Gastroesophageal sphincter (tissue), 4 donors: ENCODE results near the gene GPR142. TPM values are rescaled to one million over a fixed set of nuclear protein-coding genes. Genes with fewer than 3 reads are reported as not detected.

ENCODE experiments used
- ATAC-seq: fragments of 150-250 bp; one replicate; pipeline ENCODE4 v1.9.1; 2016; ENCODE audit warnings: mild to moderate bottlenecking, moderate library complexity
- H3K27ac ChIP-seq, 4 donors: fragments of 200-600 bp; sonication (generic) in 3 of 4; 1 replicate in 3 of 4; 2 replicates in 1 of 4; pipeline ENCODE4 v1.5.1; 2016 to 2019
- H3K27me3 ChIP-seq: fragments of 200-600 bp; sonication (generic); one replicate; pipeline ENCODE4 v1.5.1; 2019
- H3K36me3 ChIP-seq, 2 donors: fragments of 200-600 bp; sonication (generic); one replicate each; pipeline ENCODE4 v1.5.1; 2019; ENCODE audit warnings: control low read depth in 1 of 2
- H3K4me1 ChIP-seq, 3 donors: fragments of 200-600 bp; sonication (generic); 1 replicate in 2 of 3; 2 replicates in 1 of 3; pipeline ENCODE4 v1.5.1; 2016 to 2019; ENCODE audit warnings: control low read depth in 2 of 3
- H3K4me3 ChIP-seq, 2 donors: fragments of 200-600 bp; sonication (generic); one replicate each; pipeline ENCODE4 v1.5.1; 2019; ENCODE audit warnings: mild to moderate bottlenecking in 1 of 2, moderate library complexity in 1 of 2
- H3K9me3 ChIP-seq, 3 donors: fragments of 200-600 bp; sonication (generic); one replicate each; pipeline ENCODE4 v1.5.1; 2017 to 2019; ENCODE audit warnings: control low read depth in 2 of 3
- EP300 ChIP-seq: sonication (generic); formaldehyde crosslinking; IDR thresholded peaks from one replicate; pipeline ENCODE4 v1.6.1; 2017; ENCODE audit warnings: antibody characterized with exemption, mild to moderate bottlenecking
- POLR2A ChIP-seq, 2 donors: fragments of 450-650 bp; IDR thresholded peaks; one replicate each; pipeline ENCODE4 v1.6.1; 2017; ENCODE audit warnings: antibody characterized with exemption in 2 of 2, mild to moderate bottlenecking in 2 of 2, moderate library complexity in 1 of 2
- POLR2AphosphoS5 ChIP-seq: sonication (generic); formaldehyde crosslinking; IDR thresholded peaks from one replicate; pipeline ENCODE4 v1.6.1; 2017; ENCODE audit warnings: antibody characterized with exemption
- WGBS, 2 donors: methylation state at CpG; one replicate each; pipeline ENCODE4 v1.1.5; 2018; ENCODE audit warnings: low coverage in 1 of 2; 5-methylcytosine and 5-hydroxymethylcytosine counted together
- total RNA-seq, 4 donors: library from RNA; depleted of rRNA; stranded (reverse); fragments of >200 nt; gene quantifications; one replicate each; pipeline ENCODE4 v1.1.0, GENCODE V29; 2016
- TF ChIP-seq, protein P1 (sequence below), 4 experiments: fragments of 200-600 bp in 2 of 4; fragments of 450-650 bp in 2 of 4; sonication (generic) in 1 of 4; IDR thresholded peaks; one replicate each; pipeline ENCODE4 v1.5.1; 2017 to 2019; ENCODE audit warnings: antibody characterized with exemption in 4 of 4, mild to moderate bottlenecking in 2 of 4, moderate library complexity in 2 of 4

GPR142 gene
- total RNA-seq, 4 donors from 2014 or later: 1.1 TPM; not detected in 3

DNA sequence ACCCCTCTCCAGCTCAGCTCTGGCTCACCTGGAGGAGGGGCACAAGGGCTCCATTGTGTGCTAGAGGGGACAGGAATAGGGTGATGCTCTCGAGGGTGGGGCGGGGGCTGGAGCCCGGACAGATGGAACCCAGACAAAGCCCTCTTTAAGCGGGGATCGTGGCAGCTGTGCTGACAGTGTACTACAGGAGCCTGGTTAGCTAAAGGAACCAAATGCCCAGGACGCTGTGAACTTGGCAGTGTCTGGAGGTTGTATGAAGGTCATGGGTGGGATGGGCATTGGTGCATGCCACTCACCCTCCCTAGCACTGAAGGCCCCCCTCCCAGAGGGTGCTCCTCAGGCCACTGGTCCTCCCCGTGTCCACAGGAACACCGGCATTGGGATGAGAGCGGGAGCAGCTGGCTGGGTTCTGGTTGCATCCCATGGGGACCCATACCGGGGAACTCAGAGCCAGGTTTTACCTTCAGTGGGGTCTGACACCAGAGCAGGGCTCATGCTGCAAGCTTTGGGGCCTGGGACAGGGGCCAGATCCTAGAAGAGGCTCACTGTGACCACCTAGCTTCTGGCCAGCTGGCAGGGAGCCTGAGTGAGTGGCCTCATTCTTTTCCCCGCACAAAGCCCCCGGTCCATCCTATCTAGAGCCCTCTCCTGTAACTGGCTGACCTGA, 29.3 kb upstream of the GPR142 start:
- H3K9me3 ChIP-seq: peaks cover 0 to 18% (median 0%) of the 10 kb centered on the region in 3 donors
- 56% methylated on average over 4 of the region's 12 CpGs; no CpG with 5 or more reads in 1 of the 2 donors for WGBS, 2 donors
- peaks cover 80% of the 10 kb centered on the region for H3K27me3 ChIP-seq
- TF ChIP-seq POLR2AphosphoS5: no peak
- TF ChIP-seq, protein P1, sequence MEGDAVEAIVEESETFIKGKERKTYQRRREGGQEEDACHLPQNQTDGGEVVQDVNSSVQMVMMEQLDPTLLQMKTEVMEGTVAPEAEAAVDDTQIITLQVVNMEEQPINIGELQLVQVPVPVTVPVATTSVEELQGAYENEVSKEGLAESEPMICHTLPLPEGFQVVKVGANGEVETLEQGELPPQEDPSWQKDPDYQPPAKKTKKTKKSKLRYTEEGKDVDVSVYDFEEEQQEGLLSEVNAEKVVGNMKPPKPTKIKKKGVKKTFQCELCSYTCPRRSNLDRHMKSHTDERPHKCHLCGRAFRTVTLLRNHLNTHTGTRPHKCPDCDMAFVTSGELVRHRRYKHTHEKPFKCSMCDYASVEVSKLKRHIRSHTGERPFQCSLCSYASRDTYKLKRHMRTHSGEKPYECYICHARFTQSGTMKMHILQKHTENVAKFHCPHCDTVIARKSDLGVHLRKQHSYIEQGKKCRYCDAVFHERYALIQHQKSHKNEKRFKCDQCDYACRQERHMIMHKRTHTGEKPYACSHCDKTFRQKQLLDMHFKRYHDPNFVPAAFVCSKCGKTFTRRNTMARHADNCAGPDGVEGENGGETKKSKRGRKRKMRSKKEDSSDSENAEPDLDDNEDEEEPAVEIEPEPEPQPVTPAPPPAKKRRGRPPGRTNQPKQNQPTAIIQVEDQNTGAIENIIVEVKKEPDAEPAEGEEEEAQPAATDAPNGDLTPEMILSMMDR (IDR thresholded peaks at IDR 0.05): no peak
- no peak for TF ChIP-seq POLR2A (IDR thresholded peaks at IDR 0.05)
- TF ChIP-seq EP300: no peak
- ATAC-seq: no peak
- no peak overlapping the region for H3K4me3 ChIP-seq
- H3K27ac ChIP-seq: no peak overlapping the region
- no peaks in the 10 kb centered on the region for H3K4me1 ChIP-seq
- H3K36me3 ChIP-seq: no peaks in the 10 kb centered on the region

DNA sequence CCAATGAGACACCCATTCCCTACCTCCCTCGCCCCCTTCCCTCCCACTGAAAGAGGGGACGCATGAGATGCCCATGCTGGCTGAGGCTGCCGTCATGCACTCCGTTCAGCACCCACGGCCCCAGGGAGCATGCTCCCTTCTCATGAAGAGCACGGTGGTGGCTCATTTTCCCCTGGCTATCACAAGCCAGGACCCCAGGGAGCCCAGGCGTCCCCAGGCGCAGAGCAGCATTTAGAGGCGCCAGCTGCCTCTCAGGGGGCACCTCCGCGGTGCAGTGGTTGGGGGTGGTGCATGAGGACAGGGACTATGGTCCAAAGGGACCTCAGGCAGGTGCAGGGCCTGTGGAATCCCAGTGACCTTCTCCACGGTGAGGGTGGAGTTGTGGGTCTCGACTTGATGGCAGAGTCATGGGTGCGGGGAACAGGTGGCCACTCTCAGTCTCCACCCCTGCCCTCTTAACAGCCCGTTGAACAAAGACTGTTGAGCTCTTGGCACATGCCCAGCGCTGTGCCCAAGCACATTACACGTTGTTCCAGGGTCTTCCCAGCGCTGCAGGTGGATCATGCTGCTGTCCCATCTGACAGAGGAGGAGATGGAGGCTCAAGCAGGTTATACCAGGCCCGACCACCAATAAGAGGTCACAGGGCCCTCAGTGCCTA, 27.6 kb upstream of the GPR142 start:
- Histone ChIP-seq H3K9me3 (peaks cover 0 to 8% (median 0%) of the 10 kb centered on the region in 3 donors), H3K36me3 (no peaks in the 10 kb centered on the region), H3K27ac (no peak overlapping the region), H3K27me3 (peaks cover 82% of the 10 kb centered on the region), H3K4me3 (no peak overlapping the region), H3K4me1 (no peaks in the 10 kb centered on the region)
- TF ChIP-seq POLR2A (IDR thresholded peaks at IDR 0.05) (no peak), EP300 (no peak), POLR2AphosphoS5 (no peak)
- TF ChIP-seq, protein P1 (IDR thresholded peaks at IDR 0.05): no peak
- 78 to 80% methylated on average over 3 to 4 of the region's 19 CpGs for WGBS, 2 donors
- no peak for ATAC-seq

DNA sequence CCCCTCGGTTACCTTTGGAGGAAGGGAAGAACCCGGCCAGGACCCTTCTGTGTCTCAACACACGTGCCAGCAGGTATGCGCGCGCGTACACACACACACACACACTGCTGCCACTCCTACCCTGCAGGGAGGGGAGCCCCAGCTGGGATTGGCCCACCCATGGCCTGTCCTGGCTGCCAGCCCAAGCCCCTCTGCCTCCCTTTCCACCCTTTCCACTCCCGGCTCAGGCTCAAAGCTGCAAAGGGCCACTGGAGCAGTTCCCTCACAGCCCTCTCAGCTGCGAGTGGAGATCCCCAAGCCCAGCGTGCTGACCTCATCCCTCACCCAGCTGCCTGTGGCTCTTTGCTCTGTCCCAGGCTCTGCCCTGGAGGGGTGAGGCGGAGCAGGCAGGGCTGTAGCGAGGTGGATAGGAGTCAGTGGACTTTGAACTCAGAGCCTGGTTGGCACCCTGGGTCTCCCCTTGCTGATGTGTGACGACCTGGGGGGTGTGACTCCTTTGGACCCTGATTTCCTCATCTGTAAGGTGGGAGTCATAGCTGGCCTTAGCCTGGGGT, 26.8 kb upstream of the GPR142 start:
- peaks cover 82% of the 10 kb centered on the region for H3K27me3 ChIP-seq
- H3K9me3 ChIP-seq: no peaks in the 10 kb centered on the region
- no peak overlapping the region for H3K27ac ChIP-seq
- no peak for ATAC-seq
- no peaks in the 10 kb centered on the region for H3K4me1 ChIP-seq
- TF ChIP-seq, protein P1 (IDR thresholded peaks at IDR 0.05): no peak
- TF ChIP-seq EP300 (no peak), POLR2A (IDR thresholded peaks at IDR 0.05) (no peak), POLR2AphosphoS5 (no peak)
- WGBS, 2 donors: 41% methylated on average over 5 of the region's 13 CpGs; no CpG with 5 or more reads in 1 of the 2 donors
- H3K4me3 ChIP-seq: no peak overlapping the region
- no peaks in the 10 kb centered on the region for H3K36me3 ChIP-seq

DNA sequence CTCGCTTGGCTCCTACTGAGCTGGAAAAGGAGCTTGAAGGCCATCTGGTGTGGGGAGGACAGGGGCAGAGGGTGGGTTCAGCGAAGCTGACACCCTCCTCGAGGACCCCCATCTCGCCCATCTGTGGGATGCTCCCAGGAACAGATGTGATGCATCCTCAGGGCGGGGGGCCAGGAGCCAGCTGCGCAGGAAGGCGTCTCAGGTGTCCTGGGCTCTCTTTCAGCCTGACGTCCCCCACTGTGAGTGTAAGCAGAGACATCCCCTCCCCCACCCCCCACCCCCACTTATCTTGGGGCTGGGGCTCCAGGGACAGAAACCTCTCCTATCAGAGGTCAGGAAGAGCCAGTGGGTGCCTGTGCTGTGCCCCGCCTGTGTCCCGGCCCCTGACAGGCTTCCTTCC, 25.1 kb upstream of the GPR142 start:
- Histone ChIP-seq H3K4me1 (no peaks in the 10 kb centered on the region), H3K27me3 (peaks cover 82% of the 10 kb centered on the region), H3K4me3 (no peak overlapping the region), H3K9me3 (no peaks in the 10 kb centered on the region), H3K36me3 (no peaks in the 10 kb centered on the region), H3K27ac (no peak overlapping the region)
- WGBS, 2 donors: no CpG with 5 or more reads among the region's 10 CpGs
- TF ChIP-seq, protein P1 (IDR thresholded peaks at IDR 0.05): no peak
- no peak for TF ChIP-seq POLR2A (IDR thresholded peaks at IDR 0.05)
- no peak for TF ChIP-seq EP300
- TF ChIP-seq POLR2AphosphoS5: no peak
- ATAC-seq: no peak
